HG02610 (cell line): ENCODE measurements around the gene JPH4.

ENCODE experiments used
- ATAC-seq: cut with Tn5 transposase; IDR thresholded peaks from one replicate; pipeline ENCODE4 v1.9.1; 2021; ENCODE audit warnings: mild to moderate bottlenecking, moderate library complexity; ENCODE audit not compliant: unreplicated experiment

The JPH4 gene

DNA sequence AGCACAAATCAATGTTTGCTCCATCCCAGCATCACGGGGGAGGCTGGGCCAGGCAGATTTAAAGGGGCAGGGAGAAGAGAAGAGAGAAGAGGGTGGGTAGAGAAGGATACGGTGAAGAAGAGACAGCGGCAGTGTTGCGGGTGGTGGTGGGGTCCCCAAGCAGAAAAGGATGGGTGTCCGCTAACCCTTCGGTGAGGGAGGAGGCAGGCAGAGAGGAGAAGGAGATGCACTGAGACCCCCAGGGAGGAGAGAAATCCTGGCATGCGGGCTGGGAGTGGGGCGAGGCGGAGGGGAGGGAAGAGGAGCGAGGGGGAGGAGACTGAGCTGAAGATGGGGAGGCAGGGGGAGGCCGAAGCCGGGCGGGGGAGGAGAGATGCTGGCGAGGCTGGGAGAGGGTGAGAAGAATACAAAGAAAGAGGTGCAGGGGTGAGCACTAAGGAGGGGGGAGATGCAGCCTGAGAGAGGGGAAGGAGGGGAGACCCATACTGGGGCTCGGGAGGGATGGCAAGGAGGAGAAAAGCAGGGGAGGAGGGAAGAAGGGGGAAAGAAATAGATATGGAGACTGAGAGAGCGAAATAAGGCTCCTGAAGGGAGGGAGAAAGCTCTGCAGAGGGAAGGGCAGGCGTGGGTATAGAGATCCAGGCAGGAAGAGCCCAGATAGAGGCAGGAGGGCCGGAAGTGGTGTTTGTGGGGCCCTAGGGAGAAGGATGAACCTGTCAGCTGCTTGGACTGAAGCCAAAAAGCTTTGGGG lies at the start of gene JPH4:
Gene JPH4 (minus strand): TSS at position 231 of the 751 bp plus-strand sequence. CDS start 1,337 bp downstream, outside the sequence.
- no peak for ATAC-seq

DNA sequence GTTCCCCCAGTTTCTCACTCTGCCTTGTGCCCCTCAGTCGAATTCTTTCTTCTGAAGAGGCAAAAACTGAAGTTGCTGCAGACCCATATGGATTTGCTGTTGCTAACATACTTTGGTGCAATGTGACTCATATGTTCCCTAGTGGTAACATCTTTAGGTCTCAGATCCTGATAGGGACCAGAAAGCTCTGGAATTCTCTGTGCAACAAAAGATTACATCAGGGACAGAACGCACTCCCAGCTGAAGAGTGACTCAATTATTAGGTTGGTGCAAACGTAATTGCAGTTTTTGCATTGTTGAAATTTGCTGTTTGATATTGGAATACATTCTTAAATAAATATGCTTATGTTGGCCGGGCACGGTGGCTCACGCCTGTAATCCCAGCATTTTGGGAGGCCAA lies 49.4 kb upstream of the JPH4 start:
- ATAC-seq: no peak

- no peak for ATAC-seq
These were observed 48.4 kb upstream of the JPH4 start for GRCh38 chr14:23626946-23627345.

DNA sequence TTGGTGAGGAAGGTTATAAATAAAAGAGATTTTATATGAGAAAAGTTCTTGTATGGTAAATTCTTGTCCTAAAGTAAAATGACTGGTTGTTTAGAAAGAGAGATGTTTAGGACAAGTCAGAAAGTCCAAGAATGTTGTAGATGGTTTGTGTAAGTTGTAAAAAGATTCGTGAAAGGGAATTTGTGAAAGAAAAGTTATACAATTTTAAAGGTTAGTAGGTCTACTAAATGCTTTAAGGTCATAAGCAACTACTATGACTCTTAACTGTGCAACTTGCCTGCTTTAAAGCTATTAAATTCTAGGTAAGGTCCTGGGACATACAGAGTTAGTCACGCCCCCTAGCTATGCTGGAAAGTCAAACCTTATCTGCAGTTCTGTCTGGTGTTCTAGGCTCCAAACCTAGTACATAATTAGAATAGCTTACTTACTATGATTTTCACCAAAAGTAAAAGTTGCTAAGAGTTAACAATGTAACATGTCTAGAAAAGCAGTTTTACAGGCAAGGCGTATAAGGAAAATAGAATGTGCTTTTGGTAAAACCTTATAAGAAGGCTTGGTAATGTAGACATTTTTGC lies 46.3 kb upstream of the JPH4 start:
- ATAC-seq: no peak

GRCh38 chr14:23623962-23624361 lies 45.4 kb upstream of the JPH4 start:
- ATAC-seq: no peak

DNA sequence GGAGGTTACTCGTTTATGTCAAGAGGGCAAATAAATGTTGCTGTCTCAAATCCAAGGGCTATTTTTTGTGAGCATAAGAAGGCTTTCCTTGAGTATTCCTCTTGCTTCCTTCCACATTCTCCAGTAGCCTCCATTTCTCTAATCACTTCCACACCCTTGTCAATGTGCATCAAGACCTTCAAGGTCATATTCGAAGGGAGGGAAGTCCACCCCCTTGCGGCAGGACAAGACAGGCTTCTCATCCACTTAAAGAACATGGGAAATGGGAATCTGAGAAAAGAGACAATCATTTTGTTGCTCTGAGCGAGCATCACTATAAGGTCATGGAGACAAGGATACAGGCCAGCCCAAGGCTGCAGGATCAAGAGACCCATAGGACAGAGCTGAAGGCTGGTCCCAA lies 44.4 kb upstream of the JPH4 start:
- no peak for ATAC-seq

- no peak for ATAC-seq
These were observed 43.5 kb upstream of the JPH4 start for GRCh38 chr14:23621932-23622730.

DNA sequence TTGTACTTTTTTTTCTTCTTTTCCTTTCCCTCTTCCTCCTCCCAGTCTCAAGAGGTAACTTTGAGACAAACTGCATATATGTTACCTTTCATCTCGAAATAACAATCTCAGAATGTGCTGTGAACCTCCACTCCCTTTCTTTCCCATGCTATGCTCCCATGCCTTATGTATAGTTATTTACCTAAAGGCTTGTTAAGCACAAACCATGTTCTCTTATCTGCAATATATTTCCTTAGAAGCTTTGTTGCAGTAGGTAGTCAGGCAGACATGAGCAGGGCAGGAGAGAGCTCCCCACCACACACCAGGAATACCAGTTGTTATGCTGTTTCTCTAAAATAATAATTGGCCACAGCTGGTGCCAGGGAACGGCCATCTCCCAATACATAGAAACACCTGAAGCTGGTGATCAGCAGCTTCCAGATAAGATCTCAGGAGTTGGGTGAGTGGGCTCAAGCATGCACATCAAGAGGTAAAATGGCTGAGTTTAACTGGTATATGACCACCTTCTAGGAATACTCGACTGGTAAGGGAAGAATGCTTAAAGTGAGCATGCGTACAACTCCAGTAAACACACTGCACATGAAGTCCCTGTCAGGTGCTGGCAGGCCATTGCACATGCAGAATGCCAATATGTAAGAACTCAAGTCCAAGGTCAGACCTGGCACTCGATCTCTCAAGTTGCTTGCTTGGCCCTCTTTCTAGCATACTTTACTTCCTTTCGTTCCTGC lies 42.8 kb upstream of the JPH4 start:
- no peak for ATAC-seq

- no peak for ATAC-seq
These were observed 41.6 kb upstream of the JPH4 start for GRCh38 chr14:23620177-23620702.

GRCh38 chr14:23618415-23618988 lies 39.9 kb upstream of the JPH4 start:
- no peak for ATAC-seq

DNA sequence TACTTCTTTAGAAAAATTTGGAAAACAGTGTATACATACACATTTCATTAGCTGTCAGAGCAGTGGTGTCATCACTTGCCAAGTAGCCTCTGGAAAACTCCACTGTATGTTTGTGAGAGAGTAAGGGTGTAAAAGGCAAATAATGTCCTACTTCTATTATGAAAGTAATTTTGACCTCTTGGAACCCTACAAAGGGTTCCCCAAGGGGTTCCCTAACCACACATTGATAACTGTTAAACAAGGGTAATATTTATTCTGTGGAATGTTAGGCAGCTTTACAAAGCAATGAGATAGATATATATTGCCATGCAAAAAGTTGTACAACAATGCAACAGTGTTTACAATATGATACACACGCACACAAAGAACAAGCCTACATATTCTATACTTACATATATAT lies 38.9 kb upstream of the JPH4 start:
- ATAC-seq: no peak

GRCh38 chr14:23615856-23616255 lies 37.3 kb upstream of the JPH4 start:
- no peak for ATAC-seq

DNA sequence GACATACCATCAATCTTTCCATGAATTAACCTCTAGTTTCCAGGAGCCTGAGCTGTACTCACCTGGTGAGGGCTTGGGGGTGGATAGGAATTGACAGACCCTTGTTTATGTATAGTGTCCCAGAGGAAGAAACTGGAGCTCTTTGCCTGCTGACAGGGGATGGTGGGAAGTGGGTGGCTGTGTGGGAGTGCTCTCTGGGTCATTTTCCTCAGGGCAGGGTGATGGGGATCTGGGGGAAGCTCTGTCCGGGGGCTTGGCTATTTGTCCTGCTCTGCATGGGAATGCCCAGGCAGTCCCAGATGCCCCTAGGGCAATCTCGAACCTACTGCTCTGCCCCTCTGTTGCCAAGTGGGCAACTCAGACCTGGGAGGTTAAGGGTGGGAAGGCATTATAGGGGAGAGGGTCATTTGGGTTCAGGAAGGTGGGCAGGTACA lies 35.8 kb upstream of the JPH4 start:
- ATAC-seq: no peak

DNA sequence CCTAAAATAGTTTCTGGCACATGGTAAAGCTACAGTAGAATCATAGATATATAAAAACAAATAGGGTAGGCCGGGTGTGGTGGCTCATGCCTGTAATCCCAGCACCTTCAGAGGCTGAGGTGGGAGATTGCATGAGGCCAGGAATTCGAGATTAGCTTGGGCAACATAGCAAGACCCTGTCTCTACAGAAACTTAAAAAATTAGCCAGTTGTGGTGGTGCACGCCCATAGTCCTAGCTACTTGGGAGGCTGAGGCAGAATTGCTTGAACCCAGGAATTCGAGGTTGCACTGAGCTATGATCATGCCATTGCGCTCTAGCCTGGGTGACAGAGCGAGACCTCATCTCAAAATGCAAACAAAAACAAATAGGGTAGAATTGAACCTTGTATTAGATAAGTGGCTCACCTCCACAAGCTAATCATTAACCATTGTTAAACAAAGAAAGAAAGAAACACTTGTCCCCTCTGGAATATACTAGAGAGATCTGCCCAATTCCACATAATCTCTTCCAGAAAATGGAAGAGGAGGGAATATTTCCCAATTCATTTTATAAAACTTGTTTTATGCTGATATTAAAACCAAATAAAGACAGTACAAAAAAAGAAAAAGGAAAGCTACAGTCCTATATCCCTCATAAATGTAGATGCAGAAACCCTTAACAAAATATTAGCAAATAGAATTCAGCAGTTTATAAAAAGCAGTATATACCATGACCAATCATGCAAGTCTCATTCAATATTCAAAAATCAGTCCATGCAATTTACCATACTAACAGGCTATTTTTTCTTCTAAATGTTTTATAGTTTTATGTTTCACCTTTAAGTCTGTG lies 34.9 kb upstream of the JPH4 start:
- ATAC-seq: no peak

- no peak for ATAC-seq
These were observed 34.2 kb upstream of the JPH4 start for GRCh38 chr14:23612802-23613201.

DNA sequence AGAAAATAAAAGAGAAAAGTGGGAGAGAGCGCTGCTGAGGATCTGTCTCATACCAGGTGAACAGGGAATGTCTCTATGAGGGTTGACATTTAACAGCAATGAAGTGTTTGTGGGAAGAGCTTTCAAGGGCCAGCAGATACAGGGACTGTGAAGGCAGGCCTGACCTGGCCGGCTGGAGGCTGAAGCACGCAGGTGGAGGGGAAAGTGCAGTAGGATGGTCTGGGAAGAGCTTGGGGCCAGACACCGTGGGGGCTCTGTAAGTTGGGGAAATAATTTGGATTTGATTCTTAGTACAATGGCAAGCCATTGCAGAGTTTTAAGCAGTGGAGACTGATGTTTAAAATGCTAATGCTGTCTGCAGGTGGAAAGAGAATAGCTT lies 33.8 kb upstream of the JPH4 start:
- ATAC-seq: no peak

- ATAC-seq: no peak
These were observed 32.3 kb upstream of the JPH4 start for GRCh38 chr14:23610815-23611289.

DNA sequence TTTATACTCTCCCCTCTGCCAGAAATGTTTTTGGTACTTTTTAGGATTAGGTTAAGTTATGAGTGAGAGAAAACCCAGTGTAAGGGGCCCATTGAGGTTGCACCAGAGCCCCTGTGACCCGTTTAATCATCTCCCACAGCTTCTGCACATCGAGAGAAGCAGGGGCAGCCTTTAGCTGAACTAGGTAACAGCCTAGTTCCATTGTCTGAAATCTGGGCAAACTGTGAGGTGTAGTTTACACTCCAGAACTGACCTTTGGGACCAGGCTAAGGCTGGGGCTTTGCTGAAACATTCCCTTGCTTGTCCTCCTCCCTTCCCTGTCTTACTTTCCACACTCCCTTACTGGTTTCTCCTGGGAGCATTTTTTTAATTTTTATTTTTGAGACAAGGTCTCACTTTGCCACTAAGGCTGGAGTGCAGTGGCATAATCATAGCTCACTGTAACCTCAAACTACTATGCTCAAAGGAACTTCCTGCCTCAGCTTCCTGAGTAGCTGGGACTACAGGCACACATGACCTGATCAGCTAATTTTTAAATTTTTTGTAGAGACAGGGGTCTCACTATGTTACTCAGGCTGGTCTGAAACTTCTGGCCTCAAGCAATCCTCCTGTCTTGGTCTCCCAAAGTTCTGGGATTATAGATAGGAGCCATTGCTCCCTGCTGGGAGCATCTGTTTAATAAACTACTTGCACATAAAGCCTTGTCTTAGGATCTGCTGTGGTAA lies 31.7 kb upstream of the JPH4 start:
- ATAC-seq: no peak
